ENCODE data around the gene NBPF3.
"Not testable (repeated sequence)": the region's sequence is repeated elsewhere in the genome, so short reads cannot be mapped to it uniquely, and the experiment has no call there.

The NBPF3 gene

DNA sequence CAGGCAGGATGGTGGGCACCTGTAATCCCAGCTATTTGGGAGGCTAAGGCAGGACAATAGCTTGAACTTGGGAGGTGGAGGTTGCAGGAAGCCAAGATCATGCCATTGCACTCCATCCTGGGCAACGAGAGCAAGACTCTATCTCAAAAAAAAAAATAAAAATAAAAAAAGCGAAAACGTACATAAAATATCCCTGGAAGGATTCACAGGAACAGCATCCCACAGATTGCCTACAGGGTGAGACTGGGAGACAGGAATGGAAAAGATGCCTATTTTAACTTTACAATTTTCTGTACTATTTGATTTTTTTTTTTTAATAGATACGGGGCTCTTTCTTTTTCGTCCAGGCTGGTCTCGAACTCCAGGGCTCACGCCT lies 604 bp upstream of the NBPF3 start:
- no peak for DNase-seq

DNA sequence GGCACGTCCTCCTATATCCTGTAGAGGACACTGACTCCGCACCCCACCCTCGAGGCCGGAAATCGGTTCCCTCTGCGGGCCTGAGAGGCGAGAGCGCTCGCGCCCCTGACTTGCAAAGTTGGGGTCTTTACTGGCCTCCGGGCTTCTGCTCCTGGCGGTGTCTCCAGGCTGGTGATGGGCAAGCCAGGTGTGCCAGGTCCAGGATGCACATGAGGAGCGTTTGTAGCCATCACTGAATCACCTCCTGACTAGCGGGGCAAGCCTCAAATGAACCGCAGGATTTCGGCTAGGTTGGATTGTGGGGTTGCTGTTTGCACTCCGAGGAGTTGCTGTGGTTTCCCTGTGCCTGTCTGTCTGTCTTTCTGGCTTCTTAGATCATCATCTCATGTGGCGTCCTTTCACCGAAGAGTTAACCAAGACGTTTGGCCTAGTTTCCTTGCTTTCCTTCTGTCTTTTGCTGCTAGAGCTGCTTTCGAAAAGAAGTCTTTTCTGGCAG lies 741 bp downstream of the NBPF3 start:
- not testable (repeated sequence) for DNase-seq

DNA sequence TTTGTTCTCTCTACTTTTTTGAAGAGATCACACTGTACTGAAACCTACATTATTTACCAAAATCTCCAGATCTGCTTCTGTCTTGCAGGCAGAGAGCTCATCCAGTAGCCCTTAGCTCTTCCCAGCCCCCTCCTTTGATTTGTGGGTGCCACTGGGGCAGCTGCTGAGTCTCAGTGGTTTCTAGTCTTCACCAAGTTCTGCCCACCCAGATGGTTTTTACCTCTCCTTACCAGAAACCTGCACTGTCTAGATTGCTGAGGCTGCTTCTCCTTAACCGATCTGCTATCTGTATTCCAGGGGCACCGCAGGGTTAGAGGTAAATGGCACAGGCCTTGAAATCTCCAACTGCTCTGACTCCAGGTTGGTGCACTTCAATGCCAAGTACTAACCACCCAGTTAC lies 6.7 kb downstream of the NBPF3 start:
- not testable (repeated sequence) for DNase-seq

DNA sequence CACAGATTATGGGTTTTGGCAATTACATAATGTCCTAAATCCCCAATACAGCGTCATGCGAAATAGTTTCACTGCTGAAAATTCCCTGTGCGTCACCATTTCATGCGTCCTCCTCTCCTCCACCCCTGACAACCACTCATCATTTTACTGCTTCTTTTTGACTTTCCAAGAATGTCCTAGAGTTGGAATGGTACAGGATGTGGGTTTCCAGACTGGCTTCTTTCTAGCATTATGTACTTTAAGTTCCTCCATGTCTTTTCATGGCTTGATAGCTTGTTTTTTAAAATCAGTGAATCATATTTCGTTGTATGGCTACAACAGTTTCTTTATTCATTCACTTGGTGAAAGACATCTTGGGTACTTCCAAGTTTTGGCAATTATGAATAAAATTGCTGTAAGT lies 7.4 kb downstream of the NBPF3 start:
- DNase-seq, result no peak

DNA sequence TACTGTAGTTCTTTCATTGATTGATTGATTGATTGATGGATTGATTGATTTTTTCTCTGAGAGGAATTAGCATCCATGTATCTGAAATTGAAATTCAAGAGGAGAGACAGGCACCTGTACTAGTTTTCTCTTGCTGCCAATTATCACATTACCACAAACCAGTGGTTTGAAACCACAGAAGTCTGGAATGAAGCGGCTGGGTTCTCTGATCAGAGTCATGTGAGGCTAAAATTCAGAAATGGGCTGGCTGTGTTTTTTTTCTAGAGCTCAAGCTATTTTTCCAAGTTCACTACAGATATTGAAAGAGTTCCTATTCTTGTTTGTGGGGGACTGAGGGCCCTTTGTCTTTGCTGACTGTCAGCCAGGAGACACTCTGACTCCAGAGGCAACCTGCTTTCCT lies 10.0 kb downstream of the NBPF3 start:
- DNase-seq, result no peak

DNA sequence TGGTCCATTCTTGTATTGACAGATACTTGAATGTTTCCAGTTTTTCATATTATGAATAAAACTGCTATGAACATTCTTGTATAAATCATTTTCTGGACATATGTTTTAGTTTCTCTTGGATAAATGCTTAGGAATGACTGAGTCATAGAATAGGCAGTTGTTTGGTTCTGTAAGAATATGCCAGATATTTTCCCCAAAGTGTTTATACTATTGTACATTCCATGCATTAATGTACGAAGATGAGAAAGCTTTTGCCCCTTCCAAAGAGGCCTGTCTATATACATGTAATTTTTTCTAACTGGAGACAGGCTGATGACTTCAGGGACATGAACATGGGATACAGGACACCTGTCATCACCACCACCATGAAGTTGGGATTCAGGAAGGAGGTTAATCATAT lies 11.3 kb downstream of the NBPF3 start:
- no peak for DNase-seq

DNA sequence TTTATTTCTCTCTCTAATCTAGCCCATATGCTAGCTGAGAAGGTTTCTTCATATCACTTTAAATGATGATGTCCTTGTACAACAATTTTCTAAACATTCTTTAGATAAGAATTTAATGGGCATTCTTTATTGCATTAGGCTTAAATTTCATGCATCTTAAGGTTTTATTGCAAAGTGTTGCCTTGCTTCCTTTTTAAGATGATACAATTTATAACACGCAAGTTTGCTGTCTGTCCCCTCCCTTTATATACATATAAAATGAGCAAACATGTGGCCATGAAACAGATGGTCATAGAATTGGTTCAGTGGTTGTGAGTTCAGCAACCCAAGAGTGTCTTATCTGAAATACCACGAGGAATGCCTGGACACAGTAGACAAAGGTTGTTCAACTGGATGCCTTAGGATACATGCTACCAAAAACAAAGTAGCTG lies 12.1 kb downstream of the NBPF3 start:
- no peak for DNase-seq

DNA sequence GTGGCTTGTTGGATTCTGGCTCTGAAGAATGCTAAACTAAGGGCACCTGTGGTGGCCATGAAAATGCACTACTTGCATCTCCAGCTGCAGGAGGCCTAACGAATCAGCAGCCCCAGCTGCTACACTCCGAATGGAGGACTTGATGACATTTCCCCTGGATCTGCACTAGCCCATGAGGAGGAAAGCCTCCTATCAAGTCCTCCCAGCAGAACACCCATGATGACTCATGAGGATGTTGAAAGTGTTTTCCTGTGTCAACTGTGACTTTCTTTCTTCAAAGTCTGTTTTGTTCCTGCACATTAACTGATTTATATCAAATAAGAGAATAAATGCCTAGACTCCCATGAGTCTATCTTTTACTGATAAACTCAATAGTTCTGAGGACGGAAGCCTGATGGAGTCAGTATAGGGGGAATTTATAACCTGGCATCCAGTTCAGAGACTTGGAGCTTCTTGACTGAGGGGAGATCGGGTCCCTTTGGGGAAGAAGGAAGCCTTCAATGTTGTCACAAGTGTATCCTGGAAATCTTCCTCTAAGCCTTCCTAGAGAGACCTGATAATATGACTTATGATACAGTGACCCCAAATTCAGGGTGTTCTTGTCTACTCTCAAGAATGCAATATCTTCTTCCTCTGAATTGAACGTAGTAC lies 14.2 kb downstream of the NBPF3 start:
- DNase-seq, result not testable (repeated sequence)

DNA sequence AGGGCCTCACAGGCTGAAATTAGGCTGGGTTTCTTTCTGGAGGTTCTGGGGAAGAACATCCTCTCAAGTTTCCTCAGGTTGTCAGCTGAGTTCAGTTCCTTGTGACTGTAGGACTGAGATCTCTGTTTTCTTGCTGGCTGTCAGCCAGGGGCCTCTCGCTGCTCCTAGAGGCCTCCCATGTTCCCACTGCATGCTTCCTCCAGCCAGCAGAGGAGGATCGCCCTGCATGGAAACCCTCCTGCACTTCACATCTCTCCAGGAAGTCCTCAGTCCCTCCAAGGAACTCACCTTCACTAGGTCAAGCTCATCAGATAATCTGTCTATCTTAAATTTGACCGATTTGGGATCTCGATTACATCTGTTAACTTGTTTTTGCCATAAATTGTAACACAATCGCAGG lies 15.0 kb downstream of the NBPF3 start:
- not testable (repeated sequence) for DNase-seq

DNA sequence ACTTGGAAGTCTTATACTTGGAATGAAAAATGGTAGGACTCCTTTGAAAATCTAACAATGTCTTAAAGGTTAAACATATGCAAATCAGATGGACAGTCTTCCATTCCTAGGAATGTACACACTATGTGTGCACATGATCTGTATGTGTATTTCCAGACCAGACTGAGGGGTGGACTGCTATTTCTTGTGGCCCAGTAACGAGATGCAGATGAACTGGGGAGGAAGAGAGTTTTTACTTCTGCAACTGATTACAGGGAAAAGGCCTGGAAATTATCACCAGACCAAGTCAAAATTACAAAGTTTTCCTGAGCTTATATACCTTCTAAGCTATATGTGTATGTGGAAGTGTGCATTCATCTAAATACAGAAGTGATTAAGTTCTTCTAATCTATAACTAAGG lies 17.7 kb downstream of the NBPF3 start:
- DNase-seq, result no peak

DNA sequence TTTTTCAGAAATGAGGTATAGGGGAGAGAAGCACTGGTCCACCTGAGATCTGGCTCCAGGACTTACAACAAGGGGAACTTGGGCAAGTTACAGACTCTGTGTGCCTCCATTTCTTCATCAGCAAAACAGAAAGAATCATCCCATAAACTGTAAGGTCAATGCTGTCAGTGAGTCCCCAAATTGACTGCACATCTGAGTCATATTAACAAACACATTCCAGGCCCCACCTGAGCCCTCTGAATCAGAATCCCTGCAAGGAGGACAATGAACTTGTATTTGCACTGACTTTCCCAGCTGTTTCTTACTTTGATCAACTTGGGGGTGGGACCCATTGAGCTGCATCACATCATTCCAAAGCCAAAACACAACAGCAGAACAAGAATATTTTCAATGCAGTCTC lies 25.2 kb downstream of the NBPF3 start:
- not testable (repeated sequence) for DNase-seq

DNA sequence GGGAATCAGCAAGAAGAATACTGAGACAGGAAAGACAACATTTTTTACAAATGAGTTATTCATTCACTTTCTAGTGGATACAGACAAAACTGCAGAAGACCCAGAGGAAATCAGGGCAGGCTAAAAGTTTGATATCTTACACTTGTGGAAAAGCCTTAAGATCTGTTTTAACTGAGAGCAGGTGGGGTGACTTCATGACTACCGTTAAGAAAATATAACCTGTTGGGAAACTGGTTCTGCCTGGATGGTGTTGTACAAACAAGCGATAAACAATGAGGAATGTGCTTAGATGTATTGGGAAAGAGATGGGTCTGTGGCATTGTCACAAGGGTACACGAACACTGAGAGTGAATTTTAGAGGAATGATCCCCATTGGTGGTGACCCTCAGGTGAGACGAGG lies 28.0 kb downstream of the NBPF3 start:
- not testable (repeated sequence) for DNase-seq

DNA sequence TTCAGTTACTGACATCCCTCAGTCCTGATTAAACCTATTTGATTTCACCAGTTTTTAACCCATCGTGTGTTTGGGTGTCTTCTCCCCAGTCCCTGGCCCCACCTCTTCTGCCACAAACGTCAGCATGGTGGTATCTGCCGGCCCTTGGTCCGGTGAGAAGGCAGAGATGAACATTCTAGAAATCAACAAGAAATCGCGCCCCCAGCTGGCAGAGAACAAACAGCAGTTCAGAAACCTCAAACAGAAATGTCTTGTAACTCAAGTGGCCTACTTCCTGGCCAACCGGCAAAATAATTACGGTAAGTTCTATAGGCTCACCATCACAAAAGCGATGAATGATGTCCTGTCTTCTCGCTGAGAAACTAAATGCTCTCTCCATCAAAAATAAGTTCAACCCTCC lies 28.7 kb downstream of the NBPF3 start:
- no peak for DNase-seq

DNA sequence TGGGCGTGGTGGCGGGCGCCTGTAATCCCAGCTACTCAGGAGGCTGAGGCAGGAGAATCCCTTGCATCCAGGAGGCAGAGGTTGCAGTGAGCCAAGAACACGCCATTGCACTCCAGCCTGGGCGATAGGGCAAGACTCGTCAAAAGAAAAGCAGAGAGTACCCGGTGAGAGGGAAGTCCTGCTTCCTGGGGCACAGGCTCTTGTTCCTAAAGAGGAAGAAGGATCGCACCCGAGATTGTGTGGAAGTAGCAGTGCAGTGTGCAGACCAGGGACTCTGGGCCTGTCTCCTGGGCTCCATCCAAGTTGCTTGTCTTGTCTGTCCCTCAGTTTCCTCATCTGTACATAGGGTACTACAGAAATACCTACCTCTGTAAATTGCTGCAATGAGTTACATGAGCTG lies 29.6 kb downstream of the NBPF3 start:
- no peak for DNase-seq

DNA sequence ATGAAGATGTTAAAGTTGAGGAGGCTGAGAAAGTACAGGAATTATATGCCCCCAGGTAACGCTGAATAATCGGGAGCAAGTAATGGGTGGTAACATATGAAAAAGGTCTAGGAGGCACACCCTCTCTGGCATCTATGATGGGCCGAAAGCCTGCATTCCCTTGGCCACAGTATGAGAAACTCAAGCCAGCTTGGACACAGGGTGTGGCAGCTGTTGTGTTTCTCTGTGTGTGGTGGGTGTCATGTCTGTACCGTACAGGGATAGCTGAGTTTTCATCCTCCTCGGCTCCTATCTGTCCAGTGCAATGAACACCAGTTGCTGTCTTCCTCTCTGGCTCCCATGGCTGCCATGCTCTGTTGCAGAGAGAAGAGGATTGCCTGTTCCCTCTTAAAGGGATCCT lies 32.9 kb downstream of the NBPF3 start:
- DNase-seq, result no peak

DNA sequence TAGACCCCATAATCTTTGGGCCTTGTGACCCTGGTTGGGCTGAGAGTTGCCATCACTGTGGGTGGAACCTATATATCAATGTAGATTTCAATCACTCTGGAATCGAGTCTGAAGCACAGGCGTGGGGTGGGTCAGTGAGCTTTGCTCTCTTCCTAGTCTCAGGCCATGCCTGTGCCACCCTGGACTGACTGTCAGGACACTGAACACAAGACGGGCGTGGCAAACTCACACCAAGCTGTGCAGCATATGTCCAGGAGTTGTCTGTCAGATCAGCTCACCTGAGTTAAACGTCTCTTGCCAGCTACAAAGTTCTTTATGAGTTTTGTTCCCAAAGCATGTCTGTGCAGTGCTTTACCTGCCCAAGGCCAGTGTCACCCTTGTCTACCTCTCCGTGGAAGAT lies 38.4 kb downstream of the NBPF3 start:
- DNase-seq, result no peak

DNA sequence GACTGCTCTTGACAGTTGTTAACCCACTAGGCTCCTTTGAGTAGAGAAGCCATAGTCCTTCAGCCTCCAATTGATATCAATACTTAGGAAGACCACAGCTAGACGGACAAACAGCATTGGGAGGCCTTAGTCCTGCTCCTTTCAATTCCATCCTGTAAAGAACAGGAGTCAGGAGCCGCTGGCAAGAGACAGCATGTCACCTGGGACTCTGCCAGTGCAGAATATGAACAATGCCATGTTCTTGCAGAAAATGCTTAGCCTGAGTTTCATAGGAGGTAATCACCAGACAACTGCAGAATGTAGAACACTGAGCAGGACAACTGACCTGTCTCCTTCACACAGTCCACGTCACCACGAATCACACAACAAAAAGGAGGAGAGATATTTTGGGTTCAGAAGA lies 43.9 kb downstream of the NBPF3 start:
- DNase-seq, result not testable (repeated sequence)

DNA sequence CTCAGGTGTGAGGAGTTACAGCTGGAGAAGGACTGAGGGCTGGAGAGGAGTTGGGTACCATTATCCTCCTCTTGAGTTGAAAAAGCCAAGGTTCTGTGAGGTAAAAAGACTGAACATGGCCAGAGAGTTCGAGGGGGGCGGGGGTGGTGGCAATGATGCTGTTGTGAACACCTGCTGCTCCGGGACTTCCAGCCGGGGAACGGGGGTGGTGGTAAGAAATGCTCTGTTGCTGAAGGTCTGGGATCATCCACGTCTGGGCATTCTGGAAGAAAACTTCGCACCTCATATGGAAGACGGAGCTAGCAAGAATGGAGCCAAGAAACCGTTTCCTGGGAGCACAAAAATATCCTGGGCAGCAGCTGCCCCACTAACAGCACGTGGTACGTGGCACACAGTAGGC lies 49.2 kb downstream of the NBPF3 start:
- DNase-seq, result no peak

DNA sequence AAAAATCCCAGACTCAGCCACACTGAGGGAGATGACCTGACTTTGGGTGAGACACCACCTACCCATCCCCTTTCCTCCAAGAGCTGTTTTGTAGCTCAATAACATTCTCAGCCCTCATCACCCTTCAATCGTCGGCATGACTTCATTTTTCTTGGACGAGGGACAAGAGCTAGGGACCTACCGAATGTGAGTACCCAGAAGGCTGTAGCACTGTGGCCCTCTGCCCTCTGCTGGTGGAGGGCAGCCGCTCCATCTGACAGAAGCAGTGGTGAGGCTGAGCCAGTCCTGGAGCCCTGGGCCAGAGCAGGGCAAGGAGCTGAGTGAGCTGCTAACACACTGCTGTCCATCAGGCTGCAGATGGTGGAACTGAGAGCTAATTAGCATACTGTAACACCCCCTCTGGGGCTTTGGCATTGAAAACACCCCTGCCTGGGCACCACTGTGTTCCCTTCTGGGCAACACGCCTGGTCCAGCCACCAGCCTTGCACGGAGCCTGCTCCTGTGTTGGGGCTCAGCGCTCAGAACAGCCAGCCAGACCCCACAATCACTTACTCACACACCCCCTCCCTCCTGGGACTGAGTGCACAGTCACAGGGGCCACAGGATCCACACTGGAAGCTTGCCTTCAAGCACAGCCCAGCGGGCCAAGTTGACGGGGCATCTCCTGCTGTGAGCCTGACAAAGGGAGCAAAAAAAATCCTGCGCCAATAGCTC lies 51.0 kb downstream of the NBPF3 start:
- no peak for DNase-seq

DNA sequence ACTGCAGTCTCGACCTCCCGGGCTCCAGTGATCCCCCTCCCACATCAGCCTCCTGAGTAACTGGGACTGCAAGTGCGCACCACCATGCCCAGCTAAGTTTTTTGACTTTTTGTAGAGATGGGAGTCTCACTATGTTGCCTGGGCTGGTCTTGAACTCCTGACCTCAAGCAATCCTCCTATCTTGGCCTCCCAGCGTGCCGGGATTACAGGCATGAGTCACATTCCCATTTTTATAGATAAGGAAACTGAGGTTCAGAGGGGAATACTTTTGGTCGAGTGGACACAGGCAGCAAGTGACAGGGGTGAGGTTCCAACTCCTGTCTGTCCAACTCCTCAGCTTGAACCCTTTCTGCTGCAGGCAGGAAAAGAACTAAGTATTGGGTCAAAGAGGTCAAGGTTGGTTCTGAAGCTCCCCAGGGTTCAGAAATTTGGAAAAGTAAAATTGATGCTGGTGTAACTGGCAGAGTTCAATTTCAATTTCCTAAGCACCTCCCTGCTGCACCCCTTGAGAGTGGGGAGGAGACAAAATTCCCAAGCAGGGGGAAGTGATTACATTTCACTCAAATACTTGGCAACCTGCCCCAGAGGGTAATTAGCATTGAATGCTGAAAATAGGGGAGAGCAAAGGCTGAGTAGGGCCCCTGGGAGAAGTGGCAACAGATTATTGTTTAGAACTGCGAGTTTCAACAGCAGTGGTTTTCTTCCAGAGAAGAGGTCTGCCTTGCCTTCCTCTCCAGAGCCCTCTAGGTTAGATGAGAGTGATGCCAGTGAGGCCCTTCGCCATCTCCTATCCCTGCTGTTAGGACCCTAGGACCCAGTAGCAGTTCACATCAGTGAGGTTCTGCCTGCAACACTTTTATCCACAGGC lies 51.8 kb downstream of the NBPF3 start:
- no peak for DNase-seq

DNA sequence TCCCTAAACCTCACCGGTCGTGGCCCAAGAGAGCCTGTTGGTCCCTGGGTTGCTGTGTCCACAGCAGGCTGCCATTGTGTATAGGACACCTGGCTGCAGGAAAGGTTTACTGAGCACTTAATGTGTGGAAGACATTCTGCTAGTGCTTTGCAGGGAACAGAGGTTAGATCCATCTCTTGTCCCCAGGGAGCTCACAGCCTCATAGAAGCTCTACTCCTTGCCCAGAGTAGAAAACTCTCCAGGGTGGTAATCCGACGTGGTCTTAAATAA lies 52.4 kb downstream of the NBPF3 start:
- DNase-seq, result no peak

DNA sequence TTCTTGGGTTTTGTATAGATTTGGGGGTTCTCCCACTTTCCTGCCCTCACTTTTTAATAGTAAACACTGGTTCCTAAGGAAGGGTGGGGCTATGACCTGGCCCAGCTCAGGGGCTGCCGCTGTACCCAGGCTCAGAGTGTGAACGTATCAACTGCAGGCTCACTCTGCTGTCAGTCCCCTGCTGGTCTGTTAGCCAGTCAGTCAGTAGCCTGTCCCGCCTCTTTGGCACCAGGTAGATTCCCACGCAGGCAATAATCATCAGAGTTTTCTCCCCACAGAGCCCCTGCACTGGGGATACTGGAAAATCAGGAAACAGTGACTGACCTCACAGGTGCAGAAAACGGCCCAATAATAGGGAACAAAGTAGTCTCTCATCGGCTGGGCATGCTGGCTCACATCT lies 54.3 kb downstream of the NBPF3 start:
- DNase-seq, result no peak

DNA sequence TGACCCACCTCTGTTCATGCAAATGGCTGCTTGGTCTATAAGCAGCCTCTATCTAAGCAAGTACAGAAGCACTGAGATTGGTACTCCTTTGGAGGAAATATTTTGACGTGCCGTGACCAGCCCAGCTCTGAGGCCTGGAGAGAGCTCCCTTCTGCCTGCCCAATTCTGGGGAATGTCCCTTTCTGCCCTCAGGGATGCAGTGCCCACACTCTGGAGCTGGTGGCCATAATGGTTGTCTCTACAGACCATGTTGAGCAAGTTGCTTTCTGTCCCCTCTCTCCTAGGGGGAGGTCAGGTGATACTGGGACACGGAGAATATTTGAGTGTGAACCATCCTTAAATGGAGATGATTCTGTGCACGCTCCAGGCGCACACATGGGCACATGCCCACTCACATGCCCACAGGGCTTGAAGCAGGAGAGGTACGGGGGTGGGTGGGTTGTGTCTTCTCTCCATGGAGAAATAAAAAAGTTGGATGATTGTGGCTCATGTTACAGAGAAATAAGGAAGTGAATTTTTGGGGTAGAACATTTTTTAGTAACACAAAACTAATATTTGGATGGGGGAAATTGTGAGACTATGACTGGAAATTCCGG lies 55.4 kb downstream of the NBPF3 start:
- DNase-seq, result no peak

DNA sequence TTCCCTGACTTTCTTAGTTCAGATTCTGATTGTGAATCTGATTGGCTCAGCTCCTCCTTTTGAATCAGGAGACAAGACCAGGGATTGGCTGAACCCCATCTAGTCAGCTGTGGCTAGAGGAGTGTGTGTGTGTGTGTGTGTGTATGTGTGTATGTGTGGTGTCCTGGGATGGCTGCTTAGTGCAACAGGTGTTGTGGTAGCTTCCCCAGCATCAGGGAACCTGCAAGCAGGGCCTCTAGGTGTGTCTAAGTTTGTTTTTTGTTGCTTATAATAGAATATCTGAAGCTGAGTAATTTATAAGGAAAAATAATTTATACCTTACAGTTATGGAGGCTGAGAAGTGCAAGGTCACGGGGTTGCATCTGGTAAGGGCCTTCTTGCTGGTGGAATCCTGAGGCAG lies 56.1 kb downstream of the NBPF3 start:
- no peak for DNase-seq

Measured in activated gamma-delta T cell (primary cell).